COR-L47 (cell line): ENCODE measurements around the gene GPRIN2.

Experiments
- DNase-seq: peaks from one replicate; lab custom pipeline; 2025; lab: John Stamatoyannopoulos, UW

The GPRIN2 gene

GRCh38 chr10:46549171-46550075, 7.0 kb downstream of the GPRIN2 start:
- DNase-seq = no peak

- DNase-seq = no peak
Observed at GRCh38 chr10:46548498-46549090, 7.9 kb downstream of the GPRIN2 start.

- no peak for DNase-seq
Observed at GRCh38 chr10:46547541-46548497, 8.6 kb downstream of the GPRIN2 start.

- no peak for DNase-seq
Observed at GRCh38 chr10:46546591-46547540, 9.6 kb downstream of the GPRIN2 start.

GRCh38 chr10:46545861-46546590, 10.4 kb downstream of the GPRIN2 start:
- DNase-seq = no peak

GRCh38 chr10:46544989-46545791, 11.3 kb downstream of the GPRIN2 start:
- no peak for DNase-seq

GRCh38 chr10:46543466-46544377, 12.7 kb downstream of the GPRIN2 start:
- DNase-seq = no peak

GRCh38 chr10:46542567-46543465, 13.6 kb downstream of the GPRIN2 start:
- DNase-seq = no peak

- DNase-seq = no peak
Observed at GRCh38 chr10:46541735-46542566, 14.5 kb downstream of the GPRIN2 start.

GRCh38 chr10:46541017-46541661, 15.3 kb downstream of the GPRIN2 start:
- no peak for DNase-seq

- no peak for DNase-seq
Observed at GRCh38 chr10:46540412-46541016, 15.9 kb downstream of the GPRIN2 start.

GRCh38 chr10:46539596-46540411, 16.7 kb downstream of the GPRIN2 start:
- no peak for DNase-seq

GRCh38 chr10:46538717-46539426, 17.6 kb downstream of the GPRIN2 start:
- DNase-seq = no peak

GRCh38 chr10:46538155-46538554, 18.3 kb downstream of the GPRIN2 start:
- DNase-seq = no peak
